GM12865 (cell line): ENCODE measurements around the gene PCGF5.
"Not testable (repeated sequence)": the region's sequence is repeated elsewhere in the genome, so short reads cannot be mapped to it uniquely, and the experiment has no call there.

Experiments
- DNase-seq: peaks from one replicate; pipeline ENCODE4 v3.0.0; 2010; ENCODE audit warnings: low read depth
- H3K4me3 ChIP-seq: 2 replicates; pipeline ENCODE4 v1.5.1; 2011; ENCODE audit warnings: mild to moderate bottlenecking, low read depth, low read length, control low read depth
- CTCF ChIP-seq: IDR thresholded peaks from 2 replicates; pipeline ENCODE4 v1.5.1; 2011; ENCODE audit warnings: low read length, control low read depth, low read depth, inconsistent platforms; ENCODE audit not compliant: insufficient read depth; ENCODE audit errors: missing control alignments

The PCGF5 gene

GRCh38 chr10:91247360-91248111, 27.1 kb downstream of the PCGF5 start:
- no peak overlapping the region for H3K4me3 ChIP-seq
- TF ChIP-seq CTCF: no peak
- DNase-seq: no peak

GRCh38 chr10:91249700-91250099, 29.2 kb downstream of the PCGF5 start:
- no peak for DNase-seq
- no peak overlapping the region for H3K4me3 ChIP-seq
- no peak for TF ChIP-seq CTCF

- TF ChIP-seq CTCF: no peak
- no peak for DNase-seq
Measured at GRCh38 chr10:91250341-91250740, 29.9 kb downstream of the PCGF5 start.

GRCh38 chr10:91251430-91252056, 31.1 kb downstream of the PCGF5 start:
- H3K4me3 ChIP-seq: no peak overlapping the region
- TF ChIP-seq CTCF: peak; percentile 78
- DNase-seq: peak; percentile 68

More at GRCh38 chr10:91250341-91250740, 29.9 kb downstream of the PCGF5 start:
- H3K4me3 ChIP-seq: no peak overlapping the region

- H3K4me3 ChIP-seq: no peak overlapping the region
- DNase-seq: no peak
- no peak for TF ChIP-seq CTCF
Measured at GRCh38 chr10:91253300-91253699, 32.8 kb downstream of the PCGF5 start.

GRCh38 chr10:91257310-91257709, 36.8 kb downstream of the PCGF5 start:
- no peak overlapping the region for H3K4me3 ChIP-seq
- TF ChIP-seq CTCF: no peak
- no peak for DNase-seq

GRCh38 chr10:91260417-91260816, 40.0 kb downstream of the PCGF5 start:
- DNase-seq: not testable (repeated sequence)

More at GRCh38 chr10:91260417-91260816, 40.0 kb downstream of the PCGF5 start:
- not testable (repeated sequence) for H3K4me3 ChIP-seq
